ENCODE measurements around the gene MSI2.

The MSI2 gene

DNA sequence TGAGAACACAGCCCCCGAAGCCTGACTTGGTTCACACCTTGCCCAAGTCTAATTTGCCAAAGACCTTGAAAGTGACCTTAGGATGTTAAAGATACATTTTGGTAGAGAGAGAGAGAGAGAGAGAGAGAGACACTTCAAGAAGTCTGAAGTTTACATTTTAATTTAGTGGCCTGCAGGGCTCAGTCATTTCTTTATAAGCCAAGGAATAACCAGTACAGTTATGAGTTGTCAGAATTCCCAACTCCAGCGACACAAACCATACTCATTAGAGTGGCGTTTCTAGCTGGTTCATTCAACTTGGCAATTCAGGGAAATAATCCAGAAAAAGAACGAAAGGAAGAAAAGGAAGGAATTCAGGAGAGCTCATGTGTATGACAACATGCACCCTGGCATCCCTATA lies 284.7 kb downstream of the MSI2 start:
- DNase-seq (ENCODE audit: low spot score): no peak

DNA sequence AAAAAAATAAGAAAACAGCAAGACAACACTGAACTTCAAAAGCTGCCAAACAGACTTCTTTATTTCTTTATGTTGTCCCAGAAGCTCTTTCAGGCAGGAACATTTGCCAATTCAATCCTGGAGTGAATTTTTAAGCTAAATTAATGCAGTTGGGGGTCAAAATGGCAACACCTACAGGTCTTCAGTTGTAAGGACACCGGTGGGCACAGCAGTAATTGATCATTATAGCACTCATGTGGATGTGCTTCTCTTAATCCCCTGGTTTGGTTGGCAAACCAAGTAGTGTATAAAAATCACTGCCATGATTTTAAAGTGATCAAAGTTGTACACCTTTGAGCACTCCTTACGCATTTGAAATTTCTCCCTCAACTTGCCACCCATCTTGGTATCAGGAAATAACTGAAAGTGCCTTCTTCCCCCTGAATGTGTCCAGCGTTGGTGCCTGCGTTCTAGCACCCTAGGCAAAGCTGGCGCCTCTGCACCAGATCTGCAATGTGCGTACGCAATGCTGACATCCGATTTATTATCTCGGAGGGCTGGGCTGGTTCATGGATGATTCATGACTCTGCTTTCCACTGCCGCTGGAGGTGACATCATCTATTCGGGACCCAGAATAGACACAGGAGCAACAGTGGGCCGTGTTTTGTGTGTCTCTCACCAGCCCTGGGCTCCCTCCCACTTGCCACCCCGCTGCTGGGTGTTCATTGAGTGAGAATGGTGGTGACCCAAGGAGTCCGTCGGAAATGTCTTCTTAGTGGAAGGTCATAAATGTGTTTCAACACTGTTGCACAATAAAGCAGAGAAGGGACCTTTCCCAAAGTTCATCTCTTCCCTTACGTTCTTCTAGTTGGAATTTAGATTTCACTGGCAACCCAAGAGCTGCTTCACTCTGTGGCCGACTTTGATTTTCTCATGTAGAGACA lies 285.4 kb downstream of the MSI2 start:
- DNase-seq (ENCODE audit: low spot score): no peak

DNA sequence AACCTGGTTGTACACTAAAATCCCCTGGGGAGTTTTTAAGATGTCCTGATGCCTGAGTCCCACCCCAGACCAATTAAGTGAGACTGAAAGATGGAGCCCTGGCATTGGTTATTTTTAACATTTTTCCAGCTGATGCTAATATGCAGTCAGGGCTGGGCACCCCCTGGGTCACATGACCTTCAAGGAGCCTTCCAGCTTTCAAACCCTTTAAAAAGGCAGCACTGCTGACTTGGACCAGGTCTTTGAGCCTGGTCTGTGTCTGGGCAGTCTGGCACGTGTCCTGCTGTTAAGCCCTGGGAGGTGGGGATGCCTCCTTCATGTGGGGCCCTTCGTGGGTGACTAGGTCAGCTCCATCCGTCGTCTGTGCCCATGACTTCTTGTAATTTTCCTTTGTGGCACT lies 286.2 kb downstream of the MSI2 start:
- DNase-seq (ENCODE audit: low spot score): no peak

DNA sequence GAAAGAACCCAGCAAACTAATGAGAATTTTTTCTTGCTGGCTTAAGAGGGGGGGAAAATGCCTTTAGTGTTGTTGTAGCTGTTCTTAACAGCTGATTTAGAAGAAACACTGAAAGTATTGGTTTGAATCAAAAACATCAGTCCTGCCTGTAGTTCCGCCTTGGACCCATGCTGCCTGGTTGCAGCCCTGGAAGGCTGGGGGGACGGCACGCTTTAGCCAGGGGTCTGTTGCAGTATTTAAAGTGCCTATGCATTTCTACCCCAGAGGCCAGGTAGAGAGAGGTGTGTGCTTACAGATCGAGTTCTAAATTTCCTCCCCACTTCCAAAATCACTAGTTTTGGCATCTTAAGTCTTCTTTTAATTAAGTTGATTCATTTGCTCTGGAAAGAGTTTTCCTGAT lies 286.9 kb downstream of the MSI2 start:
- DNase-seq (ENCODE audit: low spot score): no peak

DNA sequence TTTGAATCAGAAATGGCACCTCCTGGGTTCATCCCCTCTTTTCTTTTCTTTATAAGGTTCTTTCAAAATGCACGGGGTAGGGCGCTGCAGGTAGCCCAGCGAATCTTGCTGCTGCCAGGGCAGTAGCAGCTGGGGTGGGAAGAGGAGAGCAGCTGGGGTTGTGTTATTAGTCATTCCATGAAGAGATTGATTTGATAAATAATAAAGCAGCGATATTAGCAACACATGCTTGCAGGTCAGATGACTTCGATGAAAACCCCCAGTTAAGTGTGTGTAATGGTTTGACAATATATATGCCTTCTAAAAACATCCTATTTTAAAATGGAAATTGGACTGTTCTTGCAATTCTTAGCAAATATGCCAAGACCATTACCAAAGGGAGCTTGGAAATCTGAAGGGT lies 288.1 kb downstream of the MSI2 start:
- no peak for DNase-seq (ENCODE audit: low spot score)

DNA sequence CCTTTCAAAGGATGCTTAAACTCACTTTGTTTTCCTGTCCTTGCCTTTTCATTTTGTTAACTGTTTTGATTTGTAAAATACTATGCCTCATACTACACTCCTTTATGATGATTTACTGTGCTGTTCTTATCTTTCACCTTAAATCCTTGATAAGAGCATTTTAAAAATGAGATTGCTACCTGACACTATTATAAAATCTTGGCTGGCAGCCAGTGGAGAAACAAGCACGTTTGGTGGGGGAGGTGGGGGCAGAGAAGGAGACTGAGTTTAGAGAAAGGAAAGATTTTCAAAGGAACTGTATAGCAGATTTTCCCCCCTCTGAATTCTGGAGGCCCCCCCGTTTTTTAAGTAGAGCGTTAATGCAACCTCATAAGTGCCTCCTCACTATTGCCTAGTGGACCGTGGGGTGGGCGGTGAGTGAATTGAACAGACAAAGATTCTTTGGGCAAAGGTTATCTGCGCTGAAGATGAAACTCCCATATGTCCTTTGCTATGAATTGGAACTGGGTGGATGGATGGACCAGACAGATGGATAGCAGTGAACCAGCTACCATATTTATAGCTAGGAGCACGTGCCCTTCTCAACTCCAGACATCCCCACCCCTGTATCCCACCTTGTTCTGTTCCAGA lies 288.6 kb downstream of the MSI2 start:
- no peak for DNase-seq (ENCODE audit: low spot score)

DNA sequence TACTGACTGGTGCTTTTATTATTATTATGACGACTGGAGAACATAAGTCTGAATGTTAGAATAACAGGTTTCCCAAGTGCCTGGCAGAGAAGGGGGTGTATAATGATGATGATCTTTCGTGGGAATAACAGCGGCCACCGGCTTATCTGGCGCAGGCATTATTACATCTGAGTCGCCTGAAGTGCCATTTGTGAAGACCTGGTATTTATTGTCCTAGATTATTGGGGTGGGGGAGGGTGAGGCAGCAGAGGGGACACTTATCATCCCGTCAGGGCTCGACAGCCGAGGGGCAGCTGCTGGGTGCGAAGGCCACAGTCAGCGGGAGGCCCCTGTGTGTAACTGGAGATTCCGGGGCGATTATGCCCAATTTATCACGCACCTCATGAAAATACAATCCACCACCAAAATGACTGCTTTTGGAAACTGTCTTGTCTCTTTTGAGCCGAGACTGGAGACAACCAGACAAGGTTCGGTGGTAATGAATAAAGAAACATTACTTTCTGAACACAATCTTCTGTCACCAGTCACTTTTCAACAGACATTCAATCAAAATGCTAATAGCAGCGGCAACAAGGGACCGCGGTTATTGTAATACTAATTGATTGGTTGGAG lies 289.5 kb downstream of the MSI2 start:
- DNase-seq (ENCODE audit: low spot score): no peak

DNA sequence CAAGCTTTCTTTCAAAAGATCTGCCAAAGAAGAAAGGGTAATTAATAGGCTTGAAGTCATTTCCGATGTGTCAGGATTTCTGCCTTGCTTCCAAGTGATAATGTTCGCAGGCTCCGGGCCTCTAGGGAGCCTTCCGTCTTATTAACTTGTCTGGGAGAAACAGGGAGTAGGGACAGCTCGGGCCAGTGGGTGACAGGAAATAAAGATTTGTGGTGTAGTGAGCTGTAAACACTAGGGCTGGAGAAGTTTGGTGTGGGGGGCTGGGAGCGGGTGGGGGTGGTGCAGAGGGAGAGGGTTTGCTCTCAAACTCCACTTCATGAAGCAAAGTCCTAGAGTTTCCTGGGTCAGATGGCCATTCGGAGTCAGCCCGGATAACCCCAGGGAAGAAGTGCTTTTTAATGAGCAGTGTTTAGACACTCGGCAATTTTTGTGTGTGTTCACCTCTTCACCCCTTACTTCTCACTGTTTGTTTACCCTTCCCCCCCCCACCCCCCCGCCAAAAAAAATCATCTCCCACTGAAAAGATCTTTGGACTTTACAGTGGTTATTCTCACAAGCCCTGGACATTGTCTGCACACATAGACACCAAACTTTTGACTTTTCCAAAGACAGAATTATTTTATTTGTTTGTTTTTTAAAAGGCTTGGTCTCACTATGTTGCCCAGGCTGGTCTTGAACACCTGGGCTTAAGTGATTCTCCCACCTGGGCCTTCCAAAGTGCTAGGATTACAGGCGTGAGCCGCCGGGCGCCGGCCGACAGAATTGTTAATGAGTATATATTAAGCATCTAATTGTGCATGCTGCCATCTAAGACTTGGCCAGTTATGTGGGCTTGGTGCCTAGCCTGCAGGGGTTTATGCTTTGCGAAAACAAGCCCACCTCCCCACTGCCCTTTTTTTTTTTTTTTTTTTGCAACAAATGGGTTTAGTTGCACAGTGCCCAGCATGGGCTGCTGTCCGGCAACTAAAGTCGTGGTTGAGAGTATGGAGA lies 292.4 kb downstream of the MSI2 start:
- no peak for DNase-seq (ENCODE audit: low spot score)

DNA sequence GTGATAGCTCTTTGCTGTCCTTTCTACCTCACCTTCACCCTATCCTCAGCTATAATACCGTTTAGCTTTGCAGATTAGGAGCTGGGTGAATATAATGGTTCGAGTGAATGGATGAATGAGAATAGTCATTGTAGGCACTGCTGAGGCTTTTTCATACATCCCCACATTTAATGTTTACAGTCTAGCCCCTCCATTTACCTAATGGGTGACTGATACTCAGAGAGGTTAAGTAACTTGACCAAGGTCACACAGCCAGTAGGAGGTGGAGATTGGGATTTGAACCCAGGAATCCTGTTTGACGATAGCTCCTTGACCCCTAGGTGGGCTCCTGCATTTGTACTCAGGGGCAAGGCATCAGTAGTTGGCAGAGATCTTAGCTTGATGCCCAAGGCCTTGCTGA lies 293.1 kb downstream of the MSI2 start:
- DNase-seq (ENCODE audit: low spot score): no peak

DNA sequence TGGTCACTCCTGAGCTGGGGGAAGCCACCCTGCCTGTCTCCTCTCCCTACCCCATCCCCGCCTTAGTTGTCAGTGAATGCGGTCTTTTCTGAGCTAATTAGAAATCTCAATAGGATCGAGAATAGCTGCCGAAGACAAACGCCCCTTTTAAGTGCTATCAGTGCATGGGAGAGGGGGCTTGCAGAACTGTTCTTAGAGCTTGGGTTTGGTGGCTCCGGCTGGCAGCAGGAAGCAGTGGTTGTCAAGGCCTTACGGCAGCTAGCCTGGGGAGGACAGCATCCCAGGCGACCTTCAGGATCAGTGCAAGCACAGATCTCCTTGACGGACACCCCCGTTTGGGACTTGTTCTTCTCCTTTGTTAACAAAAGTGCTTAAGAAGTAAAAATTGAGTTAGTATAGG lies 293.7 kb downstream of the MSI2 start:
- DNase-seq (ENCODE audit: low spot score): no peak

DNA sequence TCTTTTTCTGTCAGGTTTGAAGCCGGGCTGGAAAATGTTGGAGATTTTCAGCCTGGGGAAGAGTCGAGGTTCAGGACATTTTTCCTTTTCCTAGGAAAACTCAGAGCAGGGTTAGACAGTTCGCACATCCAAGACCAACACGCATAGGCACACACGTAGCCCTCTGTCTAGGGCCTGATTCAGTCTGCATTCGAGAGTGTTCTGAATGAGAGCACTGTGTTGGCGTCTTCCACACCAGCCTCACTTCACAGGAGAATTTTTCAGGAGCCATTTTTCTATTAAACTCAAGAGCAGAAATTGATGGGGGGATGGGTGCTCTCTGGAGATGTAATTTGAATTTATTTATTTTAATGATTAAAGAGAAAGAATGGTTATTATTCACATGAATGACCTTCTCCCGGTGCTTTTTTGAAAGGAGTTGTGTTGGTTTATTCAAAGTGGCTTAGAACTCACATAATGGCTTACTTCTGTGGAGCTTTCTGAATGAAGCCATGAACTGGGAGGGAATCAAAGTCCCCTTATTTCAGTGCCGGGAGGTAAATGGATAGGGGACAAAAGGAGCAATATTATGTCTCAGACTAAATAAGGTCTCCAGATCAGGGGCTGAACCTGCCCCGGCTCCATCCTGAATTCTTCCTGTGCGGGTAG lies 294.5 kb downstream of the MSI2 start:
- DNase-seq (ENCODE audit: low spot score): no peak

DNA sequence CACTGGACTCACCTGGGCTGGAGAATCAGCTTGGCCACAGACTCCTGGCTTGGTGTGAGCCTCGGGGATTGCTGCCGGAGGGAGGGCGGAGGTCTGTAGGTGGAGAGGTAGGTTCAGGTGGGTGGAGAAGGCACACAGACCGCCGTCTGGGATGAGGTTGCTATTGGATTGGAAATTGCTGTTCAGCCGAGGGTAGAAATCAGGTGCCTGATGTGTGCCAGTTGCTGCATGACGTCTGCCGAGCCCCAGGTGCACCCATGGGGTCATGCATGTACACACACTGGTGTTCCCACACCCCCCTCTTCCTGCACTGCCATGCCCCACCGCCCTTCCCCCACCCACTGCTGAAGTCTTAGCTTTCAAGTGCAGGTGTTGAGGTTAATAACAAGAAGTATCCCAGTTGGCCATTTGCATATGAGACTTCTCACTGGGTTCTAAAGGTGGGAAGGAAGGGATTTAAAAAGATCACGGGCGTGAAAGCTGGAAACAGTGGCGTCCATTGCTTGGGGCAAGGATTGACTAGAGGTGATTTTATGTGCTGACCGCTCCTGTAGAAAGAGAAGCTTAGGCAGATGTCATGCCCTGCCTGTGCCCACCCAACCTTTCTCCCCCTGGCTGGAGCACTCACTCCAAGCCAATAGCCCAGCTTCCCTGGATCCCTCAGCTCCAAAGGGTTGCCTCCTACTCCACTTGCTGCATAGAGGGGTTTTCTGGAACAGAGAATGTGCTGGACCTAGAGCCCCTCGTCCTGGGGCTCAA lies 295.2 kb downstream of the MSI2 start:
- no peak for DNase-seq (ENCODE audit: low spot score)

DNA sequence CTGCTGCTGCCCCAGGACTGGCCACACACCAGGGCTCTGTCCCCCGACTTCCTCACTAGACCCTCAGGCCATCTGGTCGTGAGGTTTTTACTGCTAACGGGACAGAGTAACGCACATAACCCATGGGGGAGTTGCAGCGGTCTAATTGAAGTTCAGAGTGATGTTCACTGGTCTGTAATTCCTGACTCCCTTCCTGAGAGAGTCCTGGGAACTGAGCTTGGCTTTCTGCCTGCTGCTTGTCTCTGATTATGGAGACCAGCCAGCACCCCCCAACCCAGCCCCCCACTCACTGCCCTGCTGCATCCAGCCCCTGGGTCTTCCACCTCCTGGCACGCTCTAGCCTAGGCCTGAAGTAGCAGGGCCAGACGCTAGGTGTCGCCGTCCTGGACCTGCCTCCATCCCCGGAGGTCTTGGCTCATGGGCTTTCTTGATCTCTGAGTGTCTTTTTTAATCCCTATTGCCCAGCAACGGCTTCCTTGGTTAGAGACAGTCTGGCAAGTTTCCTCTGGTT lies 295.8 kb downstream of the MSI2 start:
- DNase-seq (ENCODE audit: low spot score): no peak

DNA sequence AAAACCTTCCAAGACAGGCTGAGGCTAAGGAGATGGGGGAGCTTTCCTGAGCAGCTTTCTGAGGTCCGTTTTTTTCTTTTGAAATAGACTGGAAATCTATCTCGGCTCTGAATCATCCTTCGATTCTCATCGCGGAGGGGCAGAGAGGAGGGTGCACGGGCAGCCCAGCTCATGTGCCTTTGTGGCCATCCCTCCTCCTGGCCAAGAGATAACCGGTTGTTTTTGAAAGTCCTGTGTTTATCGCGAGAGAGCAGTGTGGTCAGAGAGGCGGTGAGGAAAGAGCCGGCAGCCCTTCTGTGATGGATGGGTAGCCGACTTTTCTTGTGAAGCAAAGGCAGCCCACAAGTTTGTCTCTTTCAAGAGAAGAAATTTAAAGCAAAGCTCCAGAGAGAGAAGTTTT lies 297.2 kb downstream of the MSI2 start:
- no peak for DNase-seq (ENCODE audit: low spot score)

DNA sequence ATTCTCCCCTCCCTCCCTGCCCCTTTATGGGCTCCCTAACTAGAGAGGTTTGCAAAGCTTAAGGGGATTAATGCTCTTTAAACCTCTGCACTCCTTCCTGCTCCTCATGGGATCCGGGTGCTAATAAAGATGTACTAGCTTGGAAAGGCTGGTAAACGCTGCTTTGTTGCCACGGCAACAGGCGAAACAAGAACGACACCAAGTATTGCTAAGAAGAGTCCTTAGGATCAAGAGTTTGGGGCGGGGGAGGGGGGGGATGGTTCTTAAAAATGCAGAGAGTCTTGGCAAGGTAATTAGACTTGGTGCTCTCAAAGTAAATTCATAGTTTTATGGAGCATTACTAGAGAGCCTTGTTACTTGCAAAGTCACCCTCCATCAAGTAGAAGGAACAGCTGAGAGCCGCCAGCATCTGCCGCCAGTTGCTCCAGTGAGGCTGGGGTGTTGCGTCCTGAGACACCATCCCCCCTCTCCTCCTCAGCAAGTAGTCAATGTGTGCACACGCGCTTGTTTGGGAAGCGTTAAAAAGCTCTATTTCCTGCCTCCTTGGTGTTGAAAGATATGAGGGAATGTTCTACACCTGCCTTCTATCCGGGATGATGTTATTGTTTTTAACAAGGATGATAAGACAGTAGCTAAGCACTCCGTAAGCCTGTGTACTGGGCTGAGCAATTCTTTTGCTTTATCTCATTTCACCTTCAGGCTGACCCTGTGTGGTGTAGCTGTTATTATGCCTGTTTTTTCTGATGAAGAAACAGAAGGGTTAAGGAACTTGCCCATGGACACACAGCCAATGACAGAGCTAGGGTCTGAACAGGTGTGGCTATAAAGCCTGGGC lies 297.9 kb downstream of the MSI2 start:
- DNase-seq (ENCODE audit: low spot score): peak; percentile 19

DNA sequence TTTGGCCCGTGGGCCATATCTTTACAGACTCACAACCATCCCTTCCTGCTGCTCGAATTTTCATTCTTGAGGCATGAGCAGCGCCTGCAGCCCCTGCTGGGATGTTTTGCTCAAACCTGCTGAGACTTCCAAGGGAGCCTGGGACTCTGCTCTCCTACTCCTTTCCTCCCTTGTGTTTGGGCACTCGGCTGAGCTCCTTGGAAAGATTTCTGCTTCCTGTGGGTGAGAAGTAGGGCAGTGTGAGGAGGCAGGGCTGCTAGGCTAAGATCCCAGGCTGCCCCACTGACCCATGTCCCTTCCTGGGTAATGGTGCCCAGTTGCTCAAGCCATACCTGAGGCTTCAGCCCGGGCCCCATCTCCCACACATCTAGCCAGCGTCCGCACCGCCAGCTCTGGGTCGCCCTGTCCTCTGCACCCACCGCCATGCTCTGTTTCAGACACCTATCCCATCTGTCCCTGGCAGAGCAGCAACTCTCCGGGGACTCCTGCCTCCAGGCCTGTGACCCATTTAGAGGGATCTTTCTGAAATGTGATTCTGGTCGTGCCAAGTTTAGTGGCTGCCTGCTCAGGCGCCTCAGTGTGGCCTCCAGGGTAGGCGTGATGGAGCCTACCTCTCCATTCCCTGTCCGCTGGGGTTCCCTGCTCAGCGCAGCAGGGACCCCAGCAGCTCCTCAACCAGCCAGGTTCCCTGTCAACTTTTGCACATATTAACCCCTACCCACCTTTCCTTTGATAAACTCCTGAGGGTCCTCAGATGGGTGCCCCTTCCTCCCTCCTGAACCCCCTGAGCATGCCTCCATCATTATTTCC lies 298.7 kb downstream of the MSI2 start:
- no peak for DNase-seq (ENCODE audit: low spot score)

DNA sequence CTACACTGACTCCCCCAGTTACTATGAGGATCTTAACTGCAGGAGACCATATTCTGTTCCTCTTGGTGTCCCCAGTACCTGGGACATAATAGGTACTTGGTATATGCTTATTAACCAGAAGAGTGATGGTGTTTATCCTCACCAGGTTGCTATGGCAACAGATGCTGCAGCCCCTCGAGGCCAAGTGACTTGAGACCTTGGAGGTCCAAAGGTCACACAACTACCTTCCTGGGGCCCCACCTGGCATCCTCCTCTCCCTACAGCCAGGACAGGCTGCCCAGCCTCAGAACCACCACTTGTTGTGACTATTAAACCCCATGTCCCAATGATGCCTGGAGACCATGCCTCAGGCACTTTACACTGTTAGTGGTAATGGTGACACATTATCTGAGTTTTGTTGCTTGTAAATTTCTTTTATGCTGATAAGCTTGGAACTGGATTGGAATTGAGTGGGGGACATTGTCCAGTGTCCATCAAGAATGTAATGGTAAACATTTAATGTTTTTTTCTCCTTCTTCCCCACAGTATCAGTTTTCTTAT lies 299.4 kb downstream of the MSI2 start:
- DNase-seq (ENCODE audit: low spot score): no peak

DNA sequence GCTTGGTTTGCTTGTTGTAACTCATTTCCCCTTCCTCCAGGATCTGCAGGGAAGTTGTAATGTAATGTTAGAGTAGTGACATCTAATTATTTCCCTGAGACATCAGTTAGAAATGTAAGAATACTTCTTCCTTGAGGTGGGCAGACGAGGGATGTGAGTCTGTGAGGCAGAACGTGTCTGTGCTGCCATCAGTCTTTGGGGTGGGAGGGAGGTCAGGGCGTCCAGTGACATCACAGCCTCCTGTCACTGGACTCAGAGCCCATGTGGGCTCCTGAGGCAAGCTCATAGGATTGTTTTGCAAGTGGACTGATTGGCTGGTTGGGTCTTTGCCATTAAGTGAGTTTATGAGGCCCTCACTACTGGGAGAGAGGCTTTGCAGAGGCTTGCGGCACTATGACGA lies 300.0 kb downstream of the MSI2 start:
- peak; percentile 16 for DNase-seq (ENCODE audit: low spot score)
